CD4-positive, alpha-beta T cell treated with Interleukin-4 for 4 hours (primary cell): ENCODE measurements around the gene PIM2.

Experiments used
- DNase-seq: peaks from one replicate; pipeline ENCODE4 v3.0.0-alpha.2; 2020

Gene PIM2

GRCh38 chrX:48935301-48935670 is 16.5 kb upstream of the PIM2 start:
- no peak for DNase-seq

GRCh38 chrX:48934581-48935300 is 15.9 kb upstream of the PIM2 start:
- DNase-seq: peak; percentile 80

- DNase-seq: no peak
These were observed 14.9 kb upstream of the PIM2 start for GRCh38 chrX:48933757-48934156.

- no peak for DNase-seq
These were observed 9.0 kb upstream of the PIM2 start for GRCh38 chrX:48927736-48928382.

- DNase-seq: no peak
These were observed 8.3 kb upstream of the PIM2 start for GRCh38 chrX:48927123-48927522.

GRCh38 chrX:48924270-48924669 is 5.4 kb upstream of the PIM2 start:
- no peak for DNase-seq

- DNase-seq: no peak
These were observed 4.9 kb upstream of the PIM2 start for GRCh38 chrX:48923771-48924170.

GRCh38 chrX:48920718-48921104 is 1.9 kb upstream of the PIM2 start:
- no peak for DNase-seq

- DNase-seq: peak; percentile 63
These were observed 1.3 kb upstream of the PIM2 start for GRCh38 chrX:48919947-48920717.

- DNase-seq: peak; percentile 49
These were observed 577 bp upstream of the PIM2 start for GRCh38 chrX:48919360-48919841.

- no peak for DNase-seq
These were observed 552 bp downstream of the PIM2 start for GRCh38 chrX:48918301-48918642.

GRCh38 chrX:48917139-48918001 is 1.5 kb downstream of the PIM2 start:
- DNase-seq: peak; percentile 91

GRCh38 chrX:48914593-48915493 is 4.0 kb downstream of the PIM2 start:
- DNase-seq: no peak

GRCh38 chrX:48913605-48914366 is 5.0 kb downstream of the PIM2 start:
- no peak for DNase-seq

GRCh38 chrX:48911412-48912182 is 7.2 kb downstream of the PIM2 start, which contains the start of gene SLC35A2:
TSS of gene SLC35A2 (minus strand) at chrX:48911646. CDS start at chrX:48911636, 10 bp downstream.
- peak; percentile 84 for DNase-seq

- DNase-seq: no peak
These were observed 7.9 kb downstream of the PIM2 start for GRCh38 chrX:48910926-48911411.

GRCh38 chrX:48909703-48910294 is 9.0 kb downstream of the PIM2 start:
- DNase-seq: no peak

- no peak for DNase-seq
These were observed 10.2 kb downstream of the PIM2 start for GRCh38 chrX:48908600-48908999.

- DNase-seq: no peak
These were observed 13.6 kb downstream of the PIM2 start for GRCh38 chrX:48905090-48905790.
